Smooth muscle cell (in vitro differentiated cells): ENCODE results near the gene N4BP2L2. TPM values are rescaled to one million over a fixed set of nuclear protein-coding genes. Genes with fewer than 3 reads are reported as not detected.

ENCODE experiments used
- DNase-seq: peaks from one replicate; lab custom pipeline; 2025; ENCODE audit not compliant: unreplicated experiment; lab: John Stamatoyannopoulos, UW
- H2AFZ ChIP-seq: fragments of 200-600 bp; sonication (generic); 2 replicates; pipeline ENCODE4 v1.6.0; 2016; ENCODE audit warnings: antibody characterized with exemption, low read depth, mild to moderate bottlenecking
- H3F3A ChIP-seq: fragments of 200-600 bp; sonication (generic); 2 replicates; pipeline ENCODE4 v1.6.0; 2017; ENCODE audit warnings: antibody characterized with exemption, low read depth
- H3K27ac ChIP-seq: fragments of 200-600 bp; sonication (generic); 2 replicates; pipeline ENCODE4 v1.5.1; 2016; ENCODE audit warnings: low read depth, mild to moderate bottlenecking
- H3K27me3 ChIP-seq: fragments of 200-600 bp; sonication (generic); 2 replicates; pipeline ENCODE4 v1.6.1; 2016; ENCODE audit warnings: low read depth, mild to moderate bottlenecking
- H3K36me3 ChIP-seq: fragments of 200-600 bp; sonication (generic); 2 replicates; pipeline ENCODE4 v1.5.1; 2016; ENCODE audit warnings: low read depth
- H3K4me1 ChIP-seq: fragments of 200-600 bp; sonication (generic); 2 replicates; pipeline ENCODE4 v1.5.1; 2016; ENCODE audit warnings: low read depth
- H3K4me2 ChIP-seq: fragments of 200-600 bp; sonication (generic); 2 replicates; pipeline ENCODE4 v1.6.0; 2016; ENCODE audit warnings: mild to moderate bottlenecking
- H3K4me3 ChIP-seq: fragments of 200-600 bp; sonication (generic); 2 replicates; pipeline ENCODE4 v1.5.1; 2016; ENCODE audit warnings: mild to moderate bottlenecking
- H3K79me2 ChIP-seq: fragments of 200-600 bp; sonication (generic); 2 replicates; pipeline ENCODE4 v1.6.0; 2016; ENCODE audit warnings: low read depth, mild to moderate bottlenecking
- H3K9ac ChIP-seq: fragments of 200-600 bp; sonication (generic); 2 replicates; pipeline ENCODE4 v1.6.0; 2016; ENCODE audit warnings: low read depth
- H3K9me3 ChIP-seq: fragments of 200-600 bp; sonication (generic); replicated peaks from 2 replicates; pipeline ENCODE4 v1.5.1; 2016; ENCODE audit warnings: low read depth
- H4K20me1 ChIP-seq: fragments of 200-600 bp; sonication (generic); 2 replicates; pipeline ENCODE4 v1.6.0; 2016; ENCODE audit warnings: low read depth
- CTCF ChIP-seq: fragments of 200-600 bp; sonication (generic); IDR thresholded peaks from 2 replicates; pipeline ENCODE4 v1.5.1; 2017; ENCODE audit warnings: borderline replicate concordance, mild to moderate bottlenecking, antibody characterized with exemption; ENCODE audit not compliant: insufficient read depth, poor library complexity, severe bottlenecking
- WGBS: methylation state at CpG from one replicate; pipeline ENCODE4 v1.1.7; 2016; ENCODE audit warnings: low lambda C conversion rate; 5-methylcytosine and 5-hydroxymethylcytosine counted together
- polyA plus RNA-seq: library from polyadenylated mRNA; unstranded; fragments of >200 nt; fragmentation: Nextera tagmentation; extraction: Ambion mirVana; gene quantifications from 2 replicates; pipeline ENCODE4 v1.2.1, GENCODE V29; 2016
- total RNA-seq: library from RNA; depleted of rRNA; stranded (reverse); fragments of >200 nt; gene quantifications from 2 replicates; pipeline ENCODE4 v1.2.3, GENCODE V29; 2014

The N4BP2L2 gene
- total and polyA plus RNA-seq, 2 experiments from 2014 or later, result 51.3 to 96.0 TPM

GRCh38 chr13:32474999-32475792 lies 63.4 kb downstream of the N4BP2L2 start:
- Histone ChIP-seq H3K27me3 (no peaks in the 10 kb centered on the region), H3K4me3 (no peak overlapping the region), H3K79me2 (no peaks in the 10 kb centered on the region), H3K27ac (no peak overlapping the region), H3F3A (no peaks in the 10 kb centered on the region), H3K9me3 (no peaks in the 10 kb centered on the region), H3K9ac (no peak overlapping the region), H3K4me1 (no peaks in the 10 kb centered on the region), H2AFZ (no peak overlapping the region), H3K36me3 (no peaks in the 10 kb centered on the region), H3K4me2 (no peak overlapping the region), H4K20me1 (no peaks in the 10 kb centered on the region)
- WGBS, result 91% methylated on average over 10 of the region's 10 CpGs
- TF ChIP-seq CTCF, result no peak
- DNase-seq, result no peak

- Histone ChIP-seq H3K4me1 (no peaks in the 10 kb centered on the region), H3K36me3 (no peaks in the 10 kb centered on the region), H3F3A (no peaks in the 10 kb centered on the region), H3K9ac (no peak overlapping the region), H3K27me3 (no peaks in the 10 kb centered on the region), H3K9me3 (no peaks in the 10 kb centered on the region), H2AFZ (no peak overlapping the region), H3K27ac (no peak overlapping the region), H3K4me3 (no peak overlapping the region), H3K4me2 (no peak overlapping the region), H3K79me2 (no peaks in the 10 kb centered on the region), H4K20me1 (no peaks in the 10 kb centered on the region)
- DNase-seq, result no peak
- 41% methylated on average over 1 of the region's 1 CpG for WGBS
- no peak for TF ChIP-seq CTCF
These were observed 64.9 kb downstream of the N4BP2L2 start for GRCh38 chr13:32473650-32474049.

GRCh38 chr13:32472194-32472621 lies 66.4 kb downstream of the N4BP2L2 start:
- H3K4me1 ChIP-seq, result no peaks in the 10 kb centered on the region
- WGBS, result 76% methylated on average over 3 of the region's 3 CpGs
- H3K27ac ChIP-seq, result peak overlapping the region; percentile 37
- H3K79me2 ChIP-seq, result no peaks in the 10 kb centered on the region
- H3K36me3 ChIP-seq, result no peaks in the 10 kb centered on the region
- no peak overlapping the region for H3K4me2 ChIP-seq
- no peak overlapping the region for H3K4me3 ChIP-seq
- no peaks in the 10 kb centered on the region for H3F3A ChIP-seq
- H2AFZ ChIP-seq, result no peak overlapping the region
- DNase-seq, result no peak
- H4K20me1 ChIP-seq, result no peaks in the 10 kb centered on the region
- H3K9me3 ChIP-seq, result no peaks in the 10 kb centered on the region
- no peak for TF ChIP-seq CTCF
- no peak overlapping the region for H3K9ac ChIP-seq
- no peaks in the 10 kb centered on the region for H3K27me3 ChIP-seq
